ENCODE results near the gene CRIP2. TPM values are rescaled to one million over a fixed set of nuclear protein-coding genes. Genes with fewer than 3 reads are reported as not detected.

CRIP2 gene
- total and polyA plus RNA-seq, 9 of the 15 experiments (the other 6 are each of a cell fraction or from before 2014, with no cell fraction given) = 0.18 to 2.0 (median 0.69) TPM; not detected in 1

GRCh38 chr14:105485739-105486162, 11.1 kb downstream of the CRIP2 start (continued):
- TF ChIP-seq FOXP4 (CRISPR knock-in tag; IDR thresholded peaks at IDR 0.05; ENCODE audit: borderline replicate concordance) (no peak), IRF1 (CRISPR knock-in tag; IDR thresholded peaks at IDR 0.05; ENCODE audit: borderline replicate concordance) (no peak), MAZ (CRISPR knock-in tag; conservative IDR thresholded peaks at IDR 0.05 in 1 of 2, IDR thresholded peaks at IDR 0.05 in 1 of 2) (peak in 1 of 2 experiments; percentile 61; a peak in 1 of 4 replicates), RBM34 (IDR thresholded peaks at IDR 0.05; ENCODE audit: borderline replicate concordance, insufficient read depth, low read length) (no peak), YY1 (IDR thresholded peaks at IDR 0.05; ENCODE audit: borderline replicate concordance in 1 of 3, control insufficient read depth in 1 of 3, extremely low read depth in 1 of 3, insufficient read depth in 3 of 3, insufficient read length in 1 of 3, insufficient replicate concordance in 2 of 3, low read depth in 1 of 3, low read length in 2 of 3) (peak; percentile 43 to 86 (median 61)), ARNT (IDR thresholded peaks at IDR 0.05) (no peak), GATA2 (CRISPR knock-in tag; IDR thresholded peaks at IDR 0.05) (peak; percentile 98), GABPB1 (CRISPR knock-in tag; IDR thresholded peaks at IDR 0.05) (0 out of 2 replicates have a peak, but pooled peaks have one; percentile 31), MEF2D (tag; conservative IDR thresholded peaks at IDR 0.05; ENCODE audit: low read depth) (no peak), CTCF (IDR thresholded peaks at IDR 0.05 in 2 of 3, conservative IDR thresholded peaks at IDR 0.05 in 1 of 3; ENCODE audit: insufficient read depth in 2 of 3, low read depth in 1 of 3, low read length in 3 of 3) (peak; percentile 65 to 83 (median 74)), ZBTB7A (IDR thresholded peaks at IDR 0.05; ENCODE audit: borderline replicate concordance, control insufficient read depth, low read depth, low read length) (peak; percentile 82; the same call in 1 of the 2 replicates), SMC3 (conservative IDR thresholded peaks at IDR 0.05; ENCODE audit: insufficient read depth, low read depth, low read length) (0 out of 2 replicates have a peak, but pooled peaks have one; percentile 28), BCLAF1 (IDR thresholded peaks at IDR 0.05; ENCODE audit: borderline replicate concordance in 1 of 2, control insufficient read depth in 1 of 2, low read depth in 2 of 2, low read length in 1 of 2) (no peak), CREM (IDR thresholded peaks at IDR 0.05; ENCODE audit: low read depth) (peak; percentile 13; the same call in 1 of the 2 replicates), ZNF12 (CRISPR knock-in tag; IDR thresholded peaks at IDR 0.05) (no peak), TFAP4 (CRISPR knock-in tag; IDR thresholded peaks at IDR 0.05; ENCODE audit: borderline replicate concordance) (peak; percentile 53; the same call in 1 of the 2 replicates), SOX6 (IDR thresholded peaks at IDR 0.05) (no peak)
